Measurements from ENCODE around the gene NIPAL1.

- TF ChIP-seq CTCF (IDR thresholded peaks at IDR 0.05; ENCODE audit: insufficient read depth, low read depth, low read length) (no peak), EZH2 (IDR thresholded peaks at IDR 0.05; ENCODE audit: insufficient read depth, low read length) (no peak)
Observed at GRCh38 chr4:48074657-48075056, 58.1 kb downstream of the NIPAL1 start.

All from astrocyte (in vitro differentiated cells and primary cell).